Mammary epithelial cell (primary cell): ENCODE data around the gene CERCAM.

ENCODE experiments used
- CTCF ChIP-seq, 2 donors: IDR thresholded peaks in 1 of 2; conservative IDR thresholded peaks in 1 of 2; 2 replicates each; pipeline ENCODE4 v1.5.1; 2011 to 2012; ENCODE audit warnings: inconsistent platforms in 2 of 2, low read length in 2 of 2, mild to moderate bottlenecking in 2 of 2, control low read depth in 1 of 2, low read depth in 1 of 2; ENCODE audit not compliant: insufficient read depth in 1 of 2; ENCODE audit errors: extremely low read depth in 1 of 2
- EZH2 ChIP-seq: IDR thresholded peaks from 2 replicates; pipeline ENCODE4 v1.6.1; 2012; ENCODE audit warnings: low read length, inconsistent platforms, borderline replicate concordance

GRCh38 chr9:128384801-128385495 lies 35.7 kb upstream of the CERCAM start:
- no peak for TF ChIP-seq EZH2
- no peak for TF ChIP-seq CTCF (conservative IDR thresholded peaks at IDR 0.05 in 1 of 2, IDR thresholded peaks at IDR 0.05 in 1 of 2; ENCODE audit: extremely low read depth in 1 of 2, insufficient read depth in 1 of 2, low read depth in 1 of 2, low read length in 2 of 2)
